Measurements from ENCODE around the gene SYNGR4.
A peak's percentile ranks its signal among the peaks of the same experiment; 100 is the strongest.
"Not testable (repeated sequence)": the region's sequence is repeated elsewhere in the genome, so short reads cannot be mapped to it uniquely, and the experiment has no call there.

Gene SYNGR4

GRCh38 chr19:48342414-48342738 lies 21.8 kb upstream of the SYNGR4 start:
- no peak for DNase-seq

GRCh38 chr19:48342841-48343540 lies 21.2 kb upstream of the SYNGR4 start:
- no peak for DNase-seq

GRCh38 chr19:48344892-48345291 lies 19.3 kb upstream of the SYNGR4 start:
- DNase-seq, result no peak

- DNase-seq, result no peak
These were observed 18.0 kb upstream of the SYNGR4 start for GRCh38 chr19:48346191-48346590.

GRCh38 chr19:48348045-48348444 lies 16.1 kb upstream of the SYNGR4 start:
- no peak for DNase-seq

- no peak for DNase-seq
These were observed 15.4 kb upstream of the SYNGR4 start for GRCh38 chr19:48348737-48349136.

GRCh38 chr19:48350856-48351255 lies 13.3 kb upstream of the SYNGR4 start:
- no peak for DNase-seq

GRCh38 chr19:48351341-48351752 lies 12.8 kb upstream of the SYNGR4 start:
- DNase-seq, result no peak

- no peak for DNase-seq
These were observed 10.5 kb upstream of the SYNGR4 start for GRCh38 chr19:48353677-48354076.

GRCh38 chr19:48354332-48354992 lies 9.7 kb upstream of the SYNGR4 start:
- no peak for DNase-seq

GRCh38 chr19:48355365-48355954 lies 8.7 kb upstream of the SYNGR4 start:
- no peak for DNase-seq

- no peak for DNase-seq
These were observed 5.0 kb upstream of the SYNGR4 start for GRCh38 chr19:48359123-48359522.

GRCh38 chr19:48361912-48362311 lies 2.3 kb upstream of the SYNGR4 start:
- DNase-seq, result no peak

- DNase-seq, result peak; percentile 40
These were observed 1.3 kb upstream of the SYNGR4 start for GRCh38 chr19:48362716-48363499.

GRCh38 chr19:48363500-48363809 lies 712 bp upstream of the SYNGR4 start:
- DNase-seq, result no peak

- no peak for DNase-seq
These were observed 606 bp downstream of the SYNGR4 start for GRCh38 chr19:48364598-48365348.

- no peak for DNase-seq
These were observed 1.4 kb downstream of the SYNGR4 start for GRCh38 chr19:48365602-48366001.

GRCh38 chr19:48367855-48368254 lies 3.7 kb downstream of the SYNGR4 start:
- no peak for DNase-seq

GRCh38 chr19:48368936-48369335 lies 4.8 kb downstream of the SYNGR4 start:
- no peak for DNase-seq

- DNase-seq, result no peak
These were observed 6.8 kb downstream of the SYNGR4 start for GRCh38 chr19:48370955-48371354.

GRCh38 chr19:48371367-48371766 lies 7.2 kb downstream of the SYNGR4 start:
- DNase-seq, result no peak

- not testable (repeated sequence) for DNase-seq
These were observed 7.6 kb downstream of the SYNGR4 start for GRCh38 chr19:48371771-48372170.

GRCh38 chr19:48372904-48373303 lies 8.7 kb downstream of the SYNGR4 start:
- DNase-seq, result no peak
